Measurements from ENCODE around the gene PES1.

DNA sequence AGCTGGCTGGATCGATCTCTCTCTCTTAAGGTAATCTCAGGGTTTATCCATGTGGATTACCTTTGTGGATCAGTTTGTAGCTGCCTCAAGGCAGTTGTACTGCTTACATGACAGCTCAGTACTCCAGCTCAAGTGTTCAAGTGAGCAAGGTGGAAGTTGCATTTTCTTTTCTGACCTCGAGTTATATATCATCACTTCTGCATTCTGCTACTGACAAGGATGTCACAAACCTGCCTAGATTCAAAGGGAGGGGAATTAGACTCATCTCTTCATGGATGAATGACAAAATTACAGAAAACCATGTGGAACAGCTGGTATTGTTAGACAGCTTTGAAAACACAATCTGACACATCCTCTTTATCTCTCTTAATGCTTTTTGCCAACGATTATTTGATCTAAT, 9.2 kb upstream of the PES1 start:
- TF ChIP-seq, protein P1, sequence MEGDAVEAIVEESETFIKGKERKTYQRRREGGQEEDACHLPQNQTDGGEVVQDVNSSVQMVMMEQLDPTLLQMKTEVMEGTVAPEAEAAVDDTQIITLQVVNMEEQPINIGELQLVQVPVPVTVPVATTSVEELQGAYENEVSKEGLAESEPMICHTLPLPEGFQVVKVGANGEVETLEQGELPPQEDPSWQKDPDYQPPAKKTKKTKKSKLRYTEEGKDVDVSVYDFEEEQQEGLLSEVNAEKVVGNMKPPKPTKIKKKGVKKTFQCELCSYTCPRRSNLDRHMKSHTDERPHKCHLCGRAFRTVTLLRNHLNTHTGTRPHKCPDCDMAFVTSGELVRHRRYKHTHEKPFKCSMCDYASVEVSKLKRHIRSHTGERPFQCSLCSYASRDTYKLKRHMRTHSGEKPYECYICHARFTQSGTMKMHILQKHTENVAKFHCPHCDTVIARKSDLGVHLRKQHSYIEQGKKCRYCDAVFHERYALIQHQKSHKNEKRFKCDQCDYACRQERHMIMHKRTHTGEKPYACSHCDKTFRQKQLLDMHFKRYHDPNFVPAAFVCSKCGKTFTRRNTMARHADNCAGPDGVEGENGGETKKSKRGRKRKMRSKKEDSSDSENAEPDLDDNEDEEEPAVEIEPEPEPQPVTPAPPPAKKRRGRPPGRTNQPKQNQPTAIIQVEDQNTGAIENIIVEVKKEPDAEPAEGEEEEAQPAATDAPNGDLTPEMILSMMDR (IDR thresholded peaks at IDR 0.05 in 8 of 11, conservative IDR thresholded peaks at IDR 0.05 in 3 of 11), result no peak
- no peak for TF ChIP-seq POLR2AphosphoS5 (IDR thresholded peaks at IDR 0.05)

Measured in spleen (tissue), 7 donors.